Measurements from ENCODE around the gene PRR5L.

GRCh38 chr11:36390963-36391471, 94.9 kb downstream of the PRR5L start:
- TF ChIP-seq POLR2A (IDR thresholded peaks at IDR 0.05; ENCODE audit: low read depth, low read length) (no peak), POLR2AphosphoS5 (IDR thresholded peaks at IDR 0.05; ENCODE audit: low read depth, low read length) (no peak)

Measured in GM12891 (cell line).